H1 (cell line): ENCODE measurements around the gene ATXN2L.

ENCODE experiments used
- CHD1 ChIP-seq: IDR thresholded peaks from 2 replicates; pipeline ENCODE4 v1.6.1; 2012; ENCODE audit warnings: low read depth, low read length, improper control_type of control experiment
- EZH2 ChIP-seq: fragments of 200-600 bp; sonication (generic); IDR thresholded peaks from 2 replicates; pipeline ENCODE4 v1.7.1; 2012; ENCODE audit warnings: low read depth, mild to moderate bottlenecking, moderate library complexity, low read length, inconsistent platforms; ENCODE audit not compliant: severe bottlenecking
- SP1 ChIP-seq: IDR thresholded peaks from 2 replicates; pipeline ENCODE4 v1.6.1; 2011; ENCODE audit warnings: low read depth, low read length
- TAF1 ChIP-seq: IDR thresholded peaks from 2 replicates; pipeline ENCODE4 v1.6.1; 2011; ENCODE audit warnings: mild to moderate bottlenecking, low read depth, low read length
- TF ChIP-seq, protein P1 (sequence below), 3 experiments: IDR thresholded peaks; 1 replicate in 2 of 3; 2 replicates in 1 of 3; pipeline versions ENCODE4 v1.5.1 to v1.6.1; 2011; ENCODE audit warnings: low read length in 3 of 3, mild to moderate bottlenecking in 3 of 3, inconsistent platforms in 2 of 3, low read depth in 1 of 3, moderate library complexity in 1 of 3; ENCODE audit not compliant: insufficient read depth in 1 of 3; ENCODE audit errors: control extremely low read depth in 1 of 3

DNA sequence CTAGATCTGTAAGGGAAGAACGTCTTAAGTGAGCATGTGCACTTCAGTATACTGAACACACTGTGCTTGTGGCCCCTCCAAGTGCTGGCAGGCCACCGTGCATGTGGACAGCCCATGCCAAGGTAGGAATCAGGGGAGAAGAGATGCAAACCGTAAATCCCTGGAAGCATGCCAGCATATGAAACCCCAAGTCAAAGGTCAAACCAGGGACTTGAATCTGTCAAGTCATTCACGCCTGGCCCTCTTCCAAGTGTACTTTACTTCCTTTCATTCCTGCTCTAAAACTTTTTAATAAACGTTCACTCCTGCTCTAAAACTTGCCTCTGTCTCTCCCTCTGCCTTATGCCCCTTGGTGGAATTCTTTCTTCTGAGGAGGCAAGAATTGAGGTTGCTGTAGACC is 2.8 kb upstream of the ATXN2L start:
- TF ChIP-seq EZH2 (no peak), SP1 (no peak), CHD1 (no peak), TAF1 (no peak)
- TF ChIP-seq, protein P1, sequence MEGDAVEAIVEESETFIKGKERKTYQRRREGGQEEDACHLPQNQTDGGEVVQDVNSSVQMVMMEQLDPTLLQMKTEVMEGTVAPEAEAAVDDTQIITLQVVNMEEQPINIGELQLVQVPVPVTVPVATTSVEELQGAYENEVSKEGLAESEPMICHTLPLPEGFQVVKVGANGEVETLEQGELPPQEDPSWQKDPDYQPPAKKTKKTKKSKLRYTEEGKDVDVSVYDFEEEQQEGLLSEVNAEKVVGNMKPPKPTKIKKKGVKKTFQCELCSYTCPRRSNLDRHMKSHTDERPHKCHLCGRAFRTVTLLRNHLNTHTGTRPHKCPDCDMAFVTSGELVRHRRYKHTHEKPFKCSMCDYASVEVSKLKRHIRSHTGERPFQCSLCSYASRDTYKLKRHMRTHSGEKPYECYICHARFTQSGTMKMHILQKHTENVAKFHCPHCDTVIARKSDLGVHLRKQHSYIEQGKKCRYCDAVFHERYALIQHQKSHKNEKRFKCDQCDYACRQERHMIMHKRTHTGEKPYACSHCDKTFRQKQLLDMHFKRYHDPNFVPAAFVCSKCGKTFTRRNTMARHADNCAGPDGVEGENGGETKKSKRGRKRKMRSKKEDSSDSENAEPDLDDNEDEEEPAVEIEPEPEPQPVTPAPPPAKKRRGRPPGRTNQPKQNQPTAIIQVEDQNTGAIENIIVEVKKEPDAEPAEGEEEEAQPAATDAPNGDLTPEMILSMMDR (IDR thresholded peaks at IDR 0.05; ENCODE audit: control extremely low read depth in 1 of 3, insufficient read depth in 1 of 3, low read depth in 1 of 3, low read length in 3 of 3) = no peak
